LNCaP clone FGC (cell line): ENCODE measurements around the gene SLC26A1.

Experiments used
- DNase-seq: peaks from one replicate; pipeline ENCODE4 v3.0.0-alpha.2; 2011; ENCODE audit warnings: low read depth
- H3K4me3 ChIP-seq: 2 replicates; pipeline ENCODE4 v1.5.1; 2011; ENCODE audit warnings: mild to moderate bottlenecking, low read depth, low read length, control low read depth
- CTCF ChIP-seq: IDR thresholded peaks from 2 replicates; pipeline ENCODE4 v1.5.1; 2012; ENCODE audit warnings: mild to moderate bottlenecking; ENCODE audit not compliant: control insufficient read depth, insufficient read depth; ENCODE audit errors: extremely low read depth

SLC26A1 gene

GRCh38 chr4:996997-997374 is 3.8 kb upstream of the SLC26A1 start:
- no peak for DNase-seq
- no peak overlapping the region for H3K4me3 ChIP-seq
- TF ChIP-seq CTCF = no peak

DNA sequence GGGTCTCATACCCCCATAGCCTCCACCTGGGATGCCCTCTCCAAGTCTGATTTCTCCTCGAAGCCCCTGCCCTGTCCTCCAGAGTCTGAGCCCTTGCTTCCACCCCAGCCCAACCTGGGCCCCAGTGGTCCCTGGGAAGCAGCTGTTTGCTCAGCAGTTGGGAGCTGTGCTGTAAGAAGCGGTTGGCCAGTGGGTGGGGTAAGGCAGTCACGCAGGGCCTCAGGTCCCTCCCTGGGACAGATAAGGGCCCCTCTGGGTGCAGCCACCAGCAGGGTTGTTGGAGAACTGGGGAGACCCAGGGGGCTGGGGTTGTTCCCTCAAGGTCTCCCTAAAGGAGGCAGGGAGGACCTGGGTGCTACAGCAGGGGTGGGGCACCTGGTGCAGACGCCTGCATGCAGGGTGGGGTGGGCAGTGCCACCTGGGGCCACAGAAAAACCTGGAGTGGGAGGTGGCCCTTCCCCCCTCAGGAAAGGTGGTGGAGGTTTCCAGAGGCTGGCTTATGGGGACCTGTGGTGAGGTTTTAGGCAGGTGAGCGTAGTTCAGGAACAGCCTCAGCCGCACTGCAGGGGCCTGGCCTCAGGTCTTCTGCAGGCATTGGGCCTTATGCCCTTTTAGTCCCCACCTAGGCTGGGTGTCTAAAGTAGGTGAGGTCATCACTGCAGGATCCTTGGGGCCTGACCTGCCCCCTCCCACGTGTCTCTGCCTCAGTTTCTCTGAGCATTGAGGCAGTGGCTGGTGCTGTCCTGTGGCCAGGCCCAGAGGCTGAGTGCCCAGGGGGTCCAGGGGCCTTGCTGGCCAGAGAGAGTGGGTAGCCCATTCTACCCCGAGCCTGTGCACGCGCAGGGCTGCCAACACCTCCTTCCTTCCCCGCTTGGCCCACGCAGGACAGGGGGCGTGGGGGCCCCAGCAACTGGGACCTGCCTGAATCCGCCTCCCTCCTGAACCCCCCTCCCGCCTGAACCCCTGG is 3.1 kb upstream of the SLC26A1 start:
- TF ChIP-seq CTCF = no peak
- no peak for DNase-seq
- no peak overlapping the region for H3K4me3 ChIP-seq

GRCh38 chr4:995311-996026 is 2.3 kb upstream of the SLC26A1 start:
- no peak for DNase-seq
- no peak overlapping the region for H3K4me3 ChIP-seq
- no peak for TF ChIP-seq CTCF

DNA sequence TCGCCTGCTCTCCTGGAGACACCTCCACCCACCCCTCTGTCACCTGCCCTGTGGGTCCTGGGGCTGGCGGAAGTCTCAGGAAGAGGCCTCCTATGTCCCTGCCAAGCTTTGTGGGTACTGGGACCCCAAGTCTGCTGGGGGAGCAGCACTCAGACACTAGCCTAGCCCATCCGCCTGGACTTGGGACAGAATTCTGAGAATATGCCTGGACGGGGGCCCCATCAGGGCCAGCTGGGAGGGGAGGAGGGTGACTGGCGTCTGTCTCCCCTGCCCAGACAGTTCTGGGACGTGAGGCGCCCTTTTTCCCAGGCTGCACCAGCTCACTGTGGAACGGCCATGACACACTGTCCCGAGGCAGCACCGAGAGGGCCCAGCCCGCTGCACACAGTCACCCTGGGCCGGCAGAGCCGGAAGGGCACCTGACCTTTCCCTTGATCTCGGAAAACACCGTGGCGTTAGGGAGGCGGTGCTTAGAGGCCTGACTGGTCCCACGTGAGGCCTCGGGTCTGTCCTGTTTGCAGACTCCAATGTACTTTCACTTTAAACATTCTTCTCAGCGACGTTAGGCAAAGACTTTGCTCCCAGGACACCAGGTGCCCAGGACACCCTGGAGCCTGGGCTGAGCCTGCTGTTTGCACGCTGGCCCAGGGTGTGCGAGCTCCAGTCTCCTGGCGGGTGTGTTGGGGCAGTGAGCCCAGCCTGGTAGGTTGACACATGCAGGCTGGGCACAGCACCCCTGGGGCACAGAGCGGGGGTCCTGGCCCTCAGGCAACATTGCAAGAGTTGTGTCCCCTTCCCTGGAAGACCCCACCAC is 700 bp downstream of the SLC26A1 start:
- peak; percentile 93 for DNase-seq
- TF ChIP-seq CTCF = no peak
- peak overlapping the region; percentile 57 for H3K4me3 ChIP-seq

GRCh38 chr4:991451-992296 is 1.5 kb downstream of the SLC26A1 start:
- no peak for TF ChIP-seq CTCF
- DNase-seq = no peak
- H3K4me3 ChIP-seq = peak overlapping the region; percentile 57
